WTC11 (cell line): ENCODE results near the gene MTG1.

Experiments used
- AR ChIP-seq: fragments of 250-450 bp; sonication (Bioruptor Pico); IDR thresholded peaks from 2 replicates; pipeline ENCODE4 v1.9.0; 2021; ENCODE audit warnings: mild to moderate bottlenecking
- CREB1 ChIP-seq: sonication (generic); formaldehyde crosslinking; IDR thresholded peaks from 2 replicates; pipeline ENCODE4 v1.8.0; 2023; ENCODE audit warnings: mild to moderate bottlenecking, missing genetic modification reagents
- CTCF ChIP-seq: fragments of 200-600 bp; IDR thresholded peaks from 2 replicates; pipeline ENCODE4 v1.8.0; 2022; ENCODE audit warnings: antibody characterized with exemption
- E2F5 ChIP-seq: sonication (generic); formaldehyde crosslinking; IDR thresholded peaks from 2 replicates; pipeline ENCODE4 v1.8.1; 2022; ENCODE audit warnings: mild to moderate bottlenecking, moderate library complexity, missing genetic modification reagents
- ESRRA ChIP-seq: sonication (generic); formaldehyde crosslinking; IDR thresholded peaks from 2 replicates; pipeline ENCODE4 v1.8.1; 2022; ENCODE audit warnings: mild to moderate bottlenecking, missing genetic modification reagents, borderline replicate concordance
- GRHL2 ChIP-seq: fragments of 250-450 bp; sonication (Bioruptor Pico); IDR thresholded peaks from 2 replicates; pipeline ENCODE4 v1.8.0; 2022; ENCODE audit warnings: mild to moderate bottlenecking, moderate library complexity; ENCODE audit not compliant: insufficient replicate concordance, severe bottlenecking
- JUN ChIP-seq: sonication (generic); formaldehyde crosslinking; IDR thresholded peaks from 2 replicates; pipeline ENCODE4 v1.8.0; 2023; ENCODE audit warnings: mild to moderate bottlenecking, missing genetic modification reagents
- MYBL2 ChIP-seq: sonication (generic); formaldehyde crosslinking; IDR thresholded peaks from 2 replicates; pipeline ENCODE4 v1.8.1; 2023; ENCODE audit warnings: mild to moderate bottlenecking, moderate library complexity, missing genetic modification reagents
- SP1 ChIP-seq: sonication (generic); formaldehyde crosslinking; conservative IDR thresholded peaks from 2 replicates; pipeline ENCODE4 v1.8.1; 2022; ENCODE audit warnings: missing genetic modification reagents
- TEAD4 ChIP-seq: sonication (generic); formaldehyde crosslinking; IDR thresholded peaks from 2 replicates; pipeline ENCODE4 v1.8.0; 2022; ENCODE audit warnings: mild to moderate bottlenecking, missing genetic modification reagents
- USF1 ChIP-seq: sonication (generic); formaldehyde crosslinking; IDR thresholded peaks from 2 replicates; pipeline ENCODE4 v1.8.0; 2022; ENCODE audit warnings: mild to moderate bottlenecking, missing genetic modification reagents
- TF ChIP-seq, protein P1 (sequence below): sonication (generic); formaldehyde crosslinking; IDR thresholded peaks from 2 replicates; pipeline ENCODE4 v1.8.0; 2022; ENCODE audit warnings: mild to moderate bottlenecking, missing genetic modification reagents
- TF ChIP-seq, protein P2 (sequence below): sonication (generic); formaldehyde crosslinking; IDR thresholded peaks from 2 replicates; pipeline ENCODE4 v1.8.1; 2023; ENCODE audit warnings: mild to moderate bottlenecking, missing genetic modification reagents, moderate library complexity

- TF ChIP-seq TEAD4 (no peak), CTCF (no peak), SP1 (CRISPR knock-in tag) (no peak), AR (CRISPR knock-in tag) (no peak), USF1 (no peak), E2F5 (CRISPR knock-in tag) (no peak), CREB1 (CRISPR knock-in tag) (no peak), MYBL2 (CRISPR knock-in tag) (no peak), GRHL2 (CRISPR knock-in tag) (no peak), JUN (CRISPR knock-in tag) (no peak), ESRRA (CRISPR knock-in tag) (no peak)
- TF ChIP-seq, protein P1, sequence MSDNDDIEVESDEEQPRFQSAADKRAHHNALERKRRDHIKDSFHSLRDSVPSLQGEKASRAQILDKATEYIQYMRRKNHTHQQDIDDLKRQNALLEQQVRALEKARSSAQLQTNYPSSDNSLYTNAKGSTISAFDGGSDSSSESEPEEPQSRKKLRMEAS (CRISPR knock-in tag), result no peak
- TF ChIP-seq, protein P2, sequence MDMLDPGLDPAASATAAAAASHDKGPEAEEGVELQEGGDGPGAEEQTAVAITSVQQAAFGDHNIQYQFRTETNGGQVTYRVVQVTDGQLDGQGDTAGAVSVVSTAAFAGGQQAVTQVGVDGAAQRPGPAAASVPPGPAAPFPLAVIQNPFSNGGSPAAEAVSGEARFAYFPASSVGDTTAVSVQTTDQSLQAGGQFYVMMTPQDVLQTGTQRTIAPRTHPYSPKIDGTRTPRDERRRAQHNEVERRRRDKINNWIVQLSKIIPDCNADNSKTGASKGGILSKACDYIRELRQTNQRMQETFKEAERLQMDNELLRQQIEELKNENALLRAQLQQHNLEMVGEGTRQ (CRISPR knock-in tag), result no peak
These were observed 59.7 kb downstream of the MTG1 start, which contains the start of gene SCART1 for GRCh38 chr10:133453516-133454203.
